ENCODE data around the gene GNG7.
A peak's percentile ranks its signal among the peaks of the same experiment; 100 is the strongest.
"Not testable (repeated sequence)": the region's sequence is repeated elsewhere in the genome, so short reads cannot be mapped to it uniquely, and the experiment has no call there.

The GNG7 gene

GRCh38 chr19:2569596-2570465, 132.7 kb downstream of the GNG7 start:
- DNase-seq: no peak

GRCh38 chr19:2567996-2568395, 134.5 kb downstream of the GNG7 start:
- no peak for DNase-seq

GRCh38 chr19:2567580-2567979, 134.9 kb downstream of the GNG7 start:
- DNase-seq: no peak

- not testable (repeated sequence) for DNase-seq
These were observed 138.9 kb downstream of the GNG7 start for GRCh38 chr19:2563546-2563945.

GRCh38 chr19:2561895-2562294, 140.6 kb downstream of the GNG7 start:
- peak; percentile 59 to 76 for DNase-seq

GRCh38 chr19:2561221-2561620, 141.3 kb downstream of the GNG7 start:
- no peak for DNase-seq

GRCh38 chr19:2560369-2560768, 142.1 kb downstream of the GNG7 start:
- DNase-seq: no peak

- no peak for DNase-seq
These were observed 144.0 kb downstream of the GNG7 start for GRCh38 chr19:2558543-2558942.

- not testable (repeated sequence) for DNase-seq
These were observed 144.4 kb downstream of the GNG7 start for GRCh38 chr19:2558131-2558530.

GRCh38 chr19:2557093-2557440, 145.4 kb downstream of the GNG7 start:
- DNase-seq: no peak

- no peak for DNase-seq
These were observed 146.0 kb downstream of the GNG7 start for GRCh38 chr19:2556221-2557092.

- DNase-seq: no peak
These were observed 146.9 kb downstream of the GNG7 start for GRCh38 chr19:2555422-2556220.

- no peak for DNase-seq
These were observed 147.6 kb downstream of the GNG7 start for GRCh38 chr19:2554856-2555255.

GRCh38 chr19:2553510-2553909, 149.0 kb downstream of the GNG7 start:
- no peak for DNase-seq

- DNase-seq: peak; percentile 22 to 44
These were observed 149.6 kb downstream of the GNG7 start for GRCh38 chr19:2552859-2553258.

GRCh38 chr19:2551864-2552185, 150.7 kb downstream of the GNG7 start:
- DNase-seq: no peak

GRCh38 chr19:2551172-2551863, 151.2 kb downstream of the GNG7 start:
- DNase-seq: no peak

GRCh38 chr19:2550431-2551171, 151.9 kb downstream of the GNG7 start:
- DNase-seq: no peak

GRCh38 chr19:2549701-2550191, 152.7 kb downstream of the GNG7 start:
- no peak for DNase-seq

- DNase-seq: no peak
These were observed 153.5 kb downstream of the GNG7 start for GRCh38 chr19:2548966-2549365.

GRCh38 chr19:2547721-2548120, 154.8 kb downstream of the GNG7 start:
- no peak for DNase-seq
